Naive thymus-derived CD8-positive, alpha-beta T cell (primary cell): Measurements from ENCODE around the gene TMEM41A. TPM values are rescaled to one million over a fixed set of nuclear protein-coding genes. Genes with fewer than 3 reads are reported as not detected.

Source experiments
- ATAC-seq, 2 donors: fragments of 150-1000 bp; cut with Tn5 transposase in 1 of 2; sonication (Bioruptor Pico), chemical (Tn5 transposase) in 1 of 2; 1 replicate in 1 of 2; 2 replicates in 1 of 2; pipeline ENCODE4 v1.10.0; 2021; ENCODE audit warnings: mild to moderate bottlenecking in 2 of 2, moderate library complexity in 2 of 2
- POLR2A ChIA-PET: fragments of 350-600 bp; sonication (Branson Sonifier 250); formaldehyde crosslinking; loops from one replicate; lab custom pipeline; 2021; ENCODE audit warnings: antibody characterized with exemption; lab: Charles Lee
- DNase-seq, 10 donors: peaks; one replicate each; pipeline versions ENCODE4 v3.0.0 to v3.0.0-alpha.2; 2020 to 2022
- H3K27ac Mint-ChIP-seq, 10 donors: one replicate each; pipeline ENCODE4 v1.8.0; 2020 to 2022; ENCODE audit warnings: mild to moderate bottlenecking in 10 of 10, mixed read lengths in 10 of 10, moderate library complexity in 4 of 10, inconsistent platforms in 1 of 10
- H3K27me3 Mint-ChIP-seq, 5 donors: one replicate each; pipeline ENCODE4 v1.8.0; 2021 to 2022; ENCODE audit warnings: mixed read lengths in 5 of 5
- H3K36me3 Mint-ChIP-seq, 3 donors: one replicate each; pipeline ENCODE4 v1.8.0; 2020 to 2022; ENCODE audit warnings: mixed read lengths in 3 of 3, mild to moderate bottlenecking in 2 of 3, inconsistent platforms in 1 of 3
- H3K4me1 Mint-ChIP-seq, 4 donors: one replicate each; pipeline ENCODE4 v1.8.0; 2021 to 2022; ENCODE audit warnings: mixed read lengths in 4 of 4
- H3K4me3 Mint-ChIP-seq, 10 donors: one replicate each; pipeline ENCODE4 v1.8.0; 2020 to 2022; ENCODE audit warnings: mild to moderate bottlenecking in 10 of 10, mixed read lengths in 10 of 10, moderate library complexity in 6 of 10, inconsistent platforms in 1 of 10
- H3K9me3 Mint-ChIP-seq, 9 donors: one replicate each; pipeline ENCODE4 v1.8.0; 2020 to 2022; ENCODE audit warnings: mixed read lengths in 9 of 9, mild to moderate bottlenecking in 3 of 9, inconsistent platforms in 1 of 9, moderate library complexity in 1 of 9
- polyA plus RNA-seq, 3 donors: library from polyadenylated mRNA; unstranded; fragments of 300-500 nt; fragmentation: Illumina TruSeq; gene quantifications; one replicate each; pipeline ENCODE4 v1.2.3, GENCODE V29; 2021
- total RNA-seq, 8 experiments: library from RNA in 2 of 8; stranded (reverse) in 2 of 8; gene quantifications; one replicate each; pipeline ENCODE4 v1.2.3 and lab custom pipeline; 2021 to 2026

Gene TMEM41A
- total and polyA plus RNA-seq, 5 experiments from 2014 or later: 16.7 to 26.7 (median 22.0) TPM

DNA sequence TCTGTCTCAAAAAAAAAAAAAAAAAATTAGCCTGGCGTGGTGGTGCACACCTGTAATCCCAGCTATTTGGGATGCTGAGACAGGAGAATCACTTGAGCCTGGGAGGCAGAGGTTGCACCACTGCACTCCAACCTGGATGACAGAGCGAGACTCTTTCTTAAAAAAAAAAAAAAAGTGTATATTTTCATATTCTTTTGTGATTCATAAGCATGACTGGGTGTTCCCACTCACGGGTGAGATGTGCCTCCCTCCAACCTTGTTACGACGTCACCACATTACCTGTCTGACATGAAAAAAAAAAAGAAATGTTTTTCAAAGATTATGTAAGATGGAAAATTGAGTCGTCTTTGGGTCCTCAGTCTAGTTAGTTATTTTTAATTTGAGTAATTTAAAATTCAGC lies 56.8 kb downstream of the TMEM41A start:
- ATAC-seq (no peak), DNase-seq (no peak)
- H3K27ac Mint-ChIP-seq: no peak overlapping the region
- POLR2A ChIA-PET: interaction anchor here (0.6 kb wide), 1 partner anchor 131 kb away, joined by 3 read pairs; no protein-coding TSS in a partner anchor
- H3K4me3 Mint-ChIP-seq: no peak overlapping the region
- H3K36me3 Mint-ChIP-seq: peaks cover 0 to 3% (median 0%) of the 10 kb centered on the region in 3 donors
- no peaks in the 10 kb centered on the region for H3K9me3 Mint-ChIP-seq
- H3K4me1 Mint-ChIP-seq: peaks cover 0 to 3% (median 0%) of the 10 kb centered on the region in 4 donors
- H3K27me3 Mint-ChIP-seq: peaks cover 6 to 19% (median 8%) of the 10 kb centered on the region in 5 donors

GRCh38 chr3:185439745-185440466 lies 58.9 kb downstream of the TMEM41A start:
- Mint-ChIP-seq H3K4me1 (peaks cover 0 to 3% (median 0%) of the 10 kb centered on the region in 4 donors), H3K9me3 (no peaks in the 10 kb centered on the region), H3K4me3 (no peak overlapping the region), H3K36me3 (peaks cover 0 to 3% (median 0%) of the 10 kb centered on the region in 3 donors), H3K27ac (no peak overlapping the region), H3K27me3 (peaks cover 6 to 12% (median 8%) of the 10 kb centered on the region in 5 donors)
- DNase-seq (no peak), ATAC-seq (no peak)
- POLR2A ChIA-PET: no interaction called here

Other genes starting within 250 kb of the TMEM41A start
- 1 to 10 TPM; 5.4 TPM for gene EHHADH, start 245.0 kb downstream of the TMEM41A start, total RNA-seq
- gene EHHADH, start 245.0 kb downstream of the TMEM41A start, polyA plus RNA-seq: 1 to 10 TPM; 1.0 to 2.5 (median 1.8) TPM
- gene MAP3K13, start 135.9 kb downstream of the TMEM41A start, total RNA-seq: 10 to 100 TPM; 11.7 to 12.0 TPM
- gene MAP3K13, start 135.9 kb downstream of the TMEM41A start, polyA plus RNA-seq: 10 to 100 TPM; 44.2 to 55.7 (median 48.6) TPM
- gene LIPH, start 53.6 kb upstream of the TMEM41A start, total RNA-seq: not detected
- not detected for gene LIPH, start 53.6 kb upstream of the TMEM41A start, polyA plus RNA-seq
- gene SENP2, start 87.3 kb upstream of the TMEM41A start, total RNA-seq: 10 to 100 TPM; 40.2 to 53.1 TPM
- 10 to 100 TPM; 12.3 to 13.8 (median 13.8) TPM for gene SENP2, start 87.3 kb upstream of the TMEM41A start, polyA plus RNA-seq